ENCODE data around the gene CHN1.

The CHN1 gene

GRCh38 chr2:174836377-174836994 is 168.7 kb downstream of the CHN1 start:
- FAIRE-seq (no peak), DNase-seq (ENCODE audit: insufficient read length, low spot score) (no peak)

GRCh38 chr2:174835797-174836255 is 169.4 kb downstream of the CHN1 start:
- FAIRE-seq: no peak
- DNase-seq (ENCODE audit: insufficient read length, low spot score): no peak

GRCh38 chr2:174833737-174834136 is 171.4 kb downstream of the CHN1 start:
- no peak for FAIRE-seq
- DNase-seq (ENCODE audit: insufficient read length, low spot score): no peak

- FAIRE-seq: no peak
- no peak for DNase-seq (ENCODE audit: insufficient read length, low spot score)
Observed at GRCh38 chr2:174830561-174830960, 174.6 kb downstream of the CHN1 start.

- DNase-seq (ENCODE audit: insufficient read length, low spot score) (no peak), FAIRE-seq (no peak)
Observed at GRCh38 chr2:174829550-174829949, 175.6 kb downstream of the CHN1 start.

- FAIRE-seq: no peak
- no peak for DNase-seq (ENCODE audit: insufficient read length, low spot score)
Observed at GRCh38 chr2:174827371-174828369, 177.5 kb downstream of the CHN1 start.

GRCh38 chr2:174826051-174826450 is 179.1 kb downstream of the CHN1 start:
- no peak for FAIRE-seq
- DNase-seq (ENCODE audit: insufficient read length, low spot score): no peak

- DNase-seq (ENCODE audit: insufficient read length, low spot score) (no peak), FAIRE-seq (no peak)
Observed at GRCh38 chr2:174824068-174824467, 181.1 kb downstream of the CHN1 start.

GRCh38 chr2:174821628-174822027 is 183.6 kb downstream of the CHN1 start:
- DNase-seq (ENCODE audit: insufficient read length, low spot score) (no peak), FAIRE-seq (no peak)

- DNase-seq (ENCODE audit: insufficient read length, low spot score): no peak
Observed at GRCh38 chr2:174820361-174820760, 184.8 kb downstream of the CHN1 start.

GRCh38 chr2:174815526-174815925 is 189.7 kb downstream of the CHN1 start:
- FAIRE-seq (peak; percentile 11), DNase-seq (ENCODE audit: insufficient read length, low spot score) (no peak)

More at GRCh38 chr2:174820361-174820760, 184.8 kb downstream of the CHN1 start:
- no peak for FAIRE-seq

GRCh38 chr2:174812037-174812436 is 193.1 kb downstream of the CHN1 start:
- DNase-seq (ENCODE audit: insufficient read length, low spot score) (no peak), FAIRE-seq (no peak)

GRCh38 chr2:174807931-174808330 is 197.2 kb downstream of the CHN1 start:
- DNase-seq (ENCODE audit: insufficient read length, low spot score) (no peak), FAIRE-seq (no peak)

GRCh38 chr2:174805803-174806202 is 199.4 kb downstream of the CHN1 start:
- DNase-seq (ENCODE audit: insufficient read length, low spot score): no peak
- no peak for FAIRE-seq

GRCh38 chr2:174802459-174802858 is 202.7 kb downstream of the CHN1 start:
- FAIRE-seq: no peak
- DNase-seq (ENCODE audit: insufficient read length, low spot score): no peak

GRCh38 chr2:174800436-174801205 is 204.6 kb downstream of the CHN1 start:
- DNase-seq (ENCODE audit: insufficient read length, low spot score): no peak
- no peak for FAIRE-seq

- no peak for FAIRE-seq
- no peak for DNase-seq (ENCODE audit: insufficient read length, low spot score)
Observed at GRCh38 chr2:174798801-174799200, 206.4 kb downstream of the CHN1 start.

GRCh38 chr2:174797781-174798276 is 207.4 kb downstream of the CHN1 start:
- FAIRE-seq: no peak
- no peak for DNase-seq (ENCODE audit: insufficient read length, low spot score)

GRCh38 chr2:174796319-174796771 is 208.8 kb downstream of the CHN1 start:
- FAIRE-seq (no peak), DNase-seq (ENCODE audit: insufficient read length, low spot score) (no peak)

- DNase-seq (ENCODE audit: insufficient read length, low spot score) (no peak), FAIRE-seq (no peak)
Observed at GRCh38 chr2:174794851-174795374, 210.3 kb downstream of the CHN1 start.

Data from GM19239 (cell line).